ENCODE data around the gene NIPBL. TPM values are rescaled to one million over a fixed set of nuclear protein-coding genes. Genes with fewer than 3 reads are reported as not detected.
"Not testable (repeated sequence)": the region's sequence is repeated elsewhere in the genome, so short reads cannot be mapped to it uniquely, and the experiment has no call there.

Gene NIPBL
- total and polyA plus RNA-seq, 2 experiments from 2014 or later, result 18.5 to 35.0 TPM

DNA sequence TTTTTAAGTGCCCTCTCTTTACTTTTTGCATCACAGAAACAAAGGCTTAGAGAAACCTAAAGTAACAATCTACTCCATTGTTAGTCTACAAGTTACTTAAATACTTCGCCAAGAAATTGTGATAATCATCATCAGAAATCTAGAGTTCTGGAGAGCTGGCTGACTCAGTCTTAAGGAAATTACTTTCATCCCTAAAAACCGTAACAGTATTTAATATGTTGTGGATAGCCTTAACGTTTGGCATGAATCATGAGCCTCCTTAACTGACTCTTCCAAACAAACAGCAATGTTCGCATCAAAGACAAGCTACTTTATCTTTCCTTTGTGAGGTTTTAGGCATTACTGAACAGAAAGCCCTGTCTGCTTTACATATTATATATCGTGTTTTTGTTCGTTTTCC lies 128.7 kb downstream of the NIPBL start:
- H3K4me1 ChIP-seq (ENCODE audit: insufficient read depth), result peaks cover 3% of the 10 kb centered on the region
- H3K9me2 ChIP-seq (replicated peaks; ENCODE audit: insufficient read depth), result no peaks in the 10 kb centered on the region
- TF ChIP-seq EZH2 (IDR thresholded peaks at IDR 0.05; ENCODE audit: borderline replicate concordance) (no peak), EZH2phosphoT487 (IDR thresholded peaks at IDR 0.05; ENCODE audit: low read depth, severe bottlenecking, unreplicated experiment) (no peak)
- TF ChIP-seq, protein P1, sequence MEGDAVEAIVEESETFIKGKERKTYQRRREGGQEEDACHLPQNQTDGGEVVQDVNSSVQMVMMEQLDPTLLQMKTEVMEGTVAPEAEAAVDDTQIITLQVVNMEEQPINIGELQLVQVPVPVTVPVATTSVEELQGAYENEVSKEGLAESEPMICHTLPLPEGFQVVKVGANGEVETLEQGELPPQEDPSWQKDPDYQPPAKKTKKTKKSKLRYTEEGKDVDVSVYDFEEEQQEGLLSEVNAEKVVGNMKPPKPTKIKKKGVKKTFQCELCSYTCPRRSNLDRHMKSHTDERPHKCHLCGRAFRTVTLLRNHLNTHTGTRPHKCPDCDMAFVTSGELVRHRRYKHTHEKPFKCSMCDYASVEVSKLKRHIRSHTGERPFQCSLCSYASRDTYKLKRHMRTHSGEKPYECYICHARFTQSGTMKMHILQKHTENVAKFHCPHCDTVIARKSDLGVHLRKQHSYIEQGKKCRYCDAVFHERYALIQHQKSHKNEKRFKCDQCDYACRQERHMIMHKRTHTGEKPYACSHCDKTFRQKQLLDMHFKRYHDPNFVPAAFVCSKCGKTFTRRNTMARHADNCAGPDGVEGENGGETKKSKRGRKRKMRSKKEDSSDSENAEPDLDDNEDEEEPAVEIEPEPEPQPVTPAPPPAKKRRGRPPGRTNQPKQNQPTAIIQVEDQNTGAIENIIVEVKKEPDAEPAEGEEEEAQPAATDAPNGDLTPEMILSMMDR (IDR thresholded peaks at IDR 0.05; ENCODE audit: poor library complexity), result no peak
- H3K4me3 ChIP-seq, result no peak overlapping the region
- no peaks in the 10 kb centered on the region for H3K9me3 ChIP-seq (ENCODE audit: low read depth)
- no peak overlapping the region for H3K4me2 ChIP-seq
- DNase-seq (ENCODE audit: low spot score), result no peak
- H3K79me2 ChIP-seq, result no peaks in the 10 kb centered on the region
- no peak overlapping the region for H2AFZ ChIP-seq
- peaks cover 15% of the 10 kb centered on the region for H3K36me3 ChIP-seq (replicated peaks; ENCODE audit: insufficient read depth, low read depth)
- no peaks in the 10 kb centered on the region for H3K27me3 ChIP-seq
- H4K20me1 ChIP-seq (ENCODE audit: insufficient read depth, poor library complexity, severe bottlenecking), result no peaks in the 10 kb centered on the region
- 64% methylated on average over 6 of the region's 6 CpGs for WGBS (ENCODE audit: low lambda C conversion rate, missing lambda C conversion rate)
- H3K27ac ChIP-seq, result no peak overlapping the region

DNA sequence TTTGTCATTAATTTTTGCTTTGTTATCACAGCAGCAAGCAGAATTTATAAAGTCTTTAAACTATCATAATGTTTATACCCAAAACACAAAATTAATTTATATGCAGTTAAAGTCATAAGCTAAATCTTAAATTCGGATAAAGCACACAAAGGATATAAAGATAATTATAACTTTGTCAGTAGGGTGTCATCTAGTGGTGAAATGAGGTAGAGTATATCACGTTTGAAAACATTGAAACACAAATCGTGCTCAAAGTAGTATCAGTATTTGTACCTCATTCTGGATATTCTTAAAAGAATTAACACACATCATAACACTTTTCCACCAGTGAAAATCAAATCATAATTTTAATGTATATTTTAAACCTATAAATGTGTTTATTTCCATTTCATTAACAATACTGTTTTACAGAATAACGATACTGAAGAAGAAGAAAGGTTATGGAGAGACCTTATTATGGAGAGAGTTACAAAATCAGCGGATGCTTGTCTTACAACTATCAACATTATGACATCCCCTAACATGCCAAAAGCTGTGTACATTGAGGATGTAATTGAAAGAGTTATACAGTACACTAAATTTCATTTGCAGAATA lies 129.5 kb downstream of the NIPBL start:
- Histone ChIP-seq H3K27me3 (no peaks in the 10 kb centered on the region), H3K4me2 (no peak overlapping the region), H4K20me1 (ENCODE audit: insufficient read depth, poor library complexity, severe bottlenecking) (no peaks in the 10 kb centered on the region), H2AFZ (no peak overlapping the region), H3K27ac (no peak overlapping the region), H3K36me3 (replicated peaks; ENCODE audit: insufficient read depth, low read depth) (peaks cover 10% of the 10 kb centered on the region), H3K9me2 (replicated peaks; ENCODE audit: insufficient read depth) (no peaks in the 10 kb centered on the region), H3K9me3 (ENCODE audit: low read depth) (no peaks in the 10 kb centered on the region), H3K4me3 (no peak overlapping the region), H3K4me1 (ENCODE audit: insufficient read depth) (no peaks in the 10 kb centered on the region), H3K79me2 (no peaks in the 10 kb centered on the region)
- peak; percentile 13 for DNase-seq (ENCODE audit: low spot score)
- WGBS (ENCODE audit: low lambda C conversion rate, missing lambda C conversion rate), result 64% methylated on average over 5 of the region's 5 CpGs
- TF ChIP-seq, protein P1 (IDR thresholded peaks at IDR 0.05; ENCODE audit: poor library complexity), result peak; percentile 63
- no peak for TF ChIP-seq EZH2 (IDR thresholded peaks at IDR 0.05; ENCODE audit: borderline replicate concordance)

DNA sequence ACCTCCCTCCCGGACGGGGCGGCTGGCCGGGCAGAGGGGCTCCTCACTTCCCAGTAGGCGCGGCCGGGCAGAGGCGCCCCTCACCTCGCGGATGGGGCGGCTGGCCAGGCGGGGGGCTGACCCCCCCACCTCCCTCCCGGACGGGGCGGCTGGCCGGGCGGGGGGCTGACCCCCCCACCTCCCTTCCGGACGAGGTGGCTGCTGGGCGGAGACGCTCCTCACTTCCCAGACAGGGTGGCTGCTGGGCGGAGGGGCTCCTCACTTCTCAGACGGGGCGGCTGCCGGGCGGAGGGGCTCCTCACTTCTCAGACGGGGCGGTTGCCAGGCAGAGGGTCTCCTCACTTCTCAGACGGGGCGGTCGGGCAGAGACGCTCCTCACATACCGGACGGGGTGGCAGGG lies 136.6 kb downstream of the NIPBL start:
- not testable (repeated sequence) for DNase-seq (ENCODE audit: low spot score); H3K79me2 ChIP-seq; H3K9me3 ChIP-seq (ENCODE audit: low read depth); H3K9me2 ChIP-seq (replicated peaks; ENCODE audit: insufficient read depth); H4K20me1 ChIP-seq (ENCODE audit: insufficient read depth, poor library complexity, severe bottlenecking); H3K4me3 ChIP-seq; H3K4me2 ChIP-seq; H3K36me3 ChIP-seq (replicated peaks; ENCODE audit: insufficient read depth, low read depth); H3K27me3 ChIP-seq; H3K27ac ChIP-seq; H2AFZ ChIP-seq; H3K4me1 ChIP-seq (ENCODE audit: insufficient read depth)
- WGBS (ENCODE audit: low lambda C conversion rate, missing lambda C conversion rate), result 93% methylated on average over 7 of the region's 34 CpGs

DNA sequence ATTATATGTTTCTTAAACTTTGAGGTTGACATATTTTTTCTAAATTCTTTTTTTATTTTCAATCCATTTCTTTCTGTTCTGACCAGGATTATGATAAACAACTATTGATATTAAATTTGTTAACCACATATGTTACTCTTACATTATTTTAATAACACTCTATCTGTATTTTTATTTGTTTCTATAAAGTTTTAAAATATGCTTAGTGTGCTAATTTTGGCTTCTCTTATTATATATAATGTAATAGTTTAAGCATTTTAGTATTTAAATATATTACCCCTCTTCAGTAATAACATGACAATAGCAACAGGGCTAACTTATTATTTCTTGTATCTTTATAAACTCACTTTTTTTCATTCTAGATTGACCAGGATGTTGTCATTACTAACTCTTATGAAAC lies 137.8 kb downstream of the NIPBL start:
- no peaks in the 10 kb centered on the region for H3K9me2 ChIP-seq (replicated peaks; ENCODE audit: insufficient read depth)
- no peak overlapping the region for H3K4me3 ChIP-seq
- H4K20me1 ChIP-seq (ENCODE audit: insufficient read depth, poor library complexity, severe bottlenecking), result no peaks in the 10 kb centered on the region
- no peak for TF ChIP-seq EZH2phosphoT487 (IDR thresholded peaks at IDR 0.05; ENCODE audit: low read depth, severe bottlenecking, unreplicated experiment)
- TF ChIP-seq EZH2 (IDR thresholded peaks at IDR 0.05; ENCODE audit: borderline replicate concordance), result no peak
- TF ChIP-seq, protein P1 (IDR thresholded peaks at IDR 0.05; ENCODE audit: poor library complexity), result no peak
- peaks cover 5% of the 10 kb centered on the region for H3K36me3 ChIP-seq (replicated peaks; ENCODE audit: insufficient read depth, low read depth)
- H3K4me1 ChIP-seq (ENCODE audit: insufficient read depth), result no peaks in the 10 kb centered on the region
- H3K79me2 ChIP-seq, result no peaks in the 10 kb centered on the region
- no peak overlapping the region for H3K27ac ChIP-seq
- no peaks in the 10 kb centered on the region for H3K9me3 ChIP-seq (ENCODE audit: low read depth)
- no peaks in the 10 kb centered on the region for H3K27me3 ChIP-seq
- DNase-seq (ENCODE audit: low spot score), result no peak
- no peak overlapping the region for H2AFZ ChIP-seq
- H3K4me2 ChIP-seq, result no peak overlapping the region

Data from hepatocyte (in vitro differentiated cells).